Prostate gland (tissue), 2 donors: ENCODE results near the gene RYR1.
"Not testable (repeated sequence)": the region's sequence is repeated elsewhere in the genome, so short reads cannot be mapped to it uniquely, and the experiment has no call there.

Experiments
- CTCF ChIP-seq, 4 experiments: fragments of 200-600 bp in 2 of 4; fragments of 450-650 bp in 2 of 4; sonication (generic) in 2 of 4; IDR thresholded peaks; 1 replicate in 3 of 4; 2 replicates in 1 of 4; pipeline ENCODE4 v1.5.1; 2016 to 2019; ENCODE audit warnings: antibody characterized with exemption in 4 of 4, mild to moderate bottlenecking in 2 of 4, moderate library complexity in 2 of 4
- POLR2A ChIP-seq: fragments of 450-650 bp; IDR thresholded peaks from one replicate; pipeline ENCODE4 v1.6.1; 2016; ENCODE audit warnings: antibody characterized with exemption, mild to moderate bottlenecking
- POLR2AphosphoS5 ChIP-seq: sonication (generic); formaldehyde crosslinking; IDR thresholded peaks from one replicate; pipeline ENCODE4 v1.6.1; 2017; ENCODE audit warnings: antibody characterized with exemption

GRCh38 chr19:38553239-38553638, 119.7 kb downstream of the RYR1 start:
- TF ChIP-seq CTCF (IDR thresholded peaks at IDR 0.05); POLR2AphosphoS5; POLR2A: not testable (repeated sequence)
